WI38 (cell line): ENCODE results near the gene DDOST.

Experiments
- H3K4me3 ChIP-seq: 2 replicates; pipeline ENCODE4 v1.5.1; 2011; ENCODE audit warnings: low read depth, mild to moderate bottlenecking, control low read depth, low read length
- CTCF ChIP-seq: IDR thresholded peaks from 2 replicates; pipeline ENCODE4 v1.5.1; 2012; ENCODE audit warnings: low read depth, mild to moderate bottlenecking, control low read depth, low read length

Gene DDOST

GRCh38 chr1:20705203-20705755, 44.1 kb upstream of the DDOST start:
- no peak overlapping the region for H3K4me3 ChIP-seq
- no peak for TF ChIP-seq CTCF

- no peak for TF ChIP-seq CTCF
- no peak overlapping the region for H3K4me3 ChIP-seq
Observed at GRCh38 chr1:20704390-20705202, 43.4 kb upstream of the DDOST start.

- no peak for TF ChIP-seq CTCF
- H3K4me3 ChIP-seq = no peak overlapping the region
Observed at GRCh38 chr1:20703124-20703756, 42.1 kb upstream of the DDOST start.

- peak; percentile 53 for TF ChIP-seq CTCF
- H3K4me3 ChIP-seq = no peak overlapping the region
Observed at GRCh38 chr1:20702416-20702815, 41.2 kb upstream of the DDOST start.

- no peak overlapping the region for H3K4me3 ChIP-seq
- no peak for TF ChIP-seq CTCF
Observed at GRCh38 chr1:20701847-20702246, 40.7 kb upstream of the DDOST start.

GRCh38 chr1:20701446-20701845, 40.3 kb upstream of the DDOST start:
- no peak for TF ChIP-seq CTCF
- H3K4me3 ChIP-seq = no peak overlapping the region

GRCh38 chr1:20700636-20701215, 39.6 kb upstream of the DDOST start:
- no peak overlapping the region for H3K4me3 ChIP-seq
- TF ChIP-seq CTCF = no peak
